H9 (cell line): Measurements from ENCODE around the gene IGSF3. TPM values are rescaled to one million over a fixed set of nuclear protein-coding genes. Genes with fewer than 3 reads are reported as not detected.
A peak's percentile ranks its signal among the peaks of the same experiment; 100 is the strongest.

Experiments used
- DNase-seq: peaks from one replicate; pipeline ENCODE4 v3.0.0-alpha.2; 2017
- H2AFZ ChIP-seq: one replicate; pipeline ENCODE4 v1.6.1; 2013; ENCODE audit warnings: mild to moderate bottlenecking, low read length, control low read depth, moderate library complexity
- H2AK5ac ChIP-seq: 2 replicates; pipeline ENCODE4 v1.6.1; 2013; ENCODE audit warnings: low read length, control low read depth, mixed read lengths; ENCODE audit not compliant: insufficient read length
- H2BK120ac ChIP-seq: one replicate; pipeline ENCODE4 v1.6.1; 2013; ENCODE audit warnings: low read depth, mild to moderate bottlenecking, low read length, control low read depth, inconsistent platforms; ENCODE audit not compliant: poor library complexity, severe bottlenecking
- H2BK12ac ChIP-seq: 2 replicates; pipeline ENCODE4 v1.6.1; 2013; ENCODE audit warnings: low read length, control low read depth, mixed read lengths, low read depth; ENCODE audit not compliant: insufficient read length
- H2BK15ac ChIP-seq: 2 replicates; pipeline ENCODE4 v1.6.1; 2013; ENCODE audit warnings: low read depth, low read length, control low read depth
- H2BK20ac ChIP-seq: one replicate; pipeline ENCODE4 v1.6.1; 2013; ENCODE audit warnings: low read depth, mild to moderate bottlenecking, low read length, control low read depth, inconsistent platforms; ENCODE audit not compliant: poor library complexity, severe bottlenecking
- H2BK5ac ChIP-seq: 2 replicates; pipeline ENCODE4 v1.6.1; 2013; ENCODE audit warnings: low read length, control low read depth, mixed read lengths; ENCODE audit not compliant: insufficient read length
- H3K14ac ChIP-seq: 2 replicates; pipeline ENCODE4 v1.6.1; 2013; ENCODE audit warnings: low read length, control low read depth; ENCODE audit not compliant: insufficient read depth
- H3K18ac ChIP-seq: 2 replicates; pipeline ENCODE4 v1.6.1; 2013; ENCODE audit warnings: low read depth, mild to moderate bottlenecking, mixed read lengths, low read length, control low read depth; ENCODE audit not compliant: insufficient read length
- H3K23ac ChIP-seq: 2 replicates; pipeline ENCODE4 v1.6.1; 2013; ENCODE audit warnings: low read length, control low read depth, mixed read lengths, low read depth; ENCODE audit not compliant: insufficient read length
- H3K23me2 ChIP-seq: 2 replicates; pipeline ENCODE4 v1.6.1; 2013; ENCODE audit warnings: low read depth, mild to moderate bottlenecking, mixed read lengths, low read length, control low read depth; ENCODE audit not compliant: insufficient read length, poor library complexity, severe bottlenecking
- H3K27ac ChIP-seq: 2 replicates; pipeline ENCODE4 v1.5.1; 2013; ENCODE audit warnings: low read length, control low read depth, mixed read lengths, low read depth; ENCODE audit not compliant: insufficient read length
- H3K27me3 ChIP-seq: 2 replicates; pipeline ENCODE4 v1.6.1; 2013; ENCODE audit warnings: low read length, control low read depth, inconsistent platforms; ENCODE audit not compliant: insufficient read depth
- H3K4ac ChIP-seq: 2 replicates; pipeline ENCODE4 v1.6.1; 2013; ENCODE audit warnings: low read depth, mild to moderate bottlenecking, control low read depth, inconsistent platforms, low read length, moderate library complexity
- H3K4me1 ChIP-seq: 2 replicates; pipeline ENCODE4 v1.6.1; 2013; ENCODE audit warnings: low read length, control low read depth, inconsistent platforms; ENCODE audit not compliant: insufficient read depth
- H3K4me2 ChIP-seq: 2 replicates; pipeline ENCODE4 v1.6.1; 2013; ENCODE audit warnings: low read length, control low read depth, mixed read lengths; ENCODE audit not compliant: insufficient read length, insufficient read depth
- H3K56ac ChIP-seq: 2 replicates; pipeline ENCODE4 v1.6.1; 2013; ENCODE audit warnings: low read depth, mild to moderate bottlenecking, mixed read lengths, low read length, control low read depth; ENCODE audit not compliant: insufficient read length
- H3K79me1 ChIP-seq: 2 replicates; pipeline ENCODE4 v1.6.1; 2013; ENCODE audit warnings: low read depth, mild to moderate bottlenecking, moderate library complexity, low read length, control low read depth, inconsistent platforms; ENCODE audit not compliant: insufficient read depth, poor library complexity, severe bottlenecking
- H3K79me2 ChIP-seq: 2 replicates; pipeline ENCODE4 v1.6.1; 2013; ENCODE audit warnings: low read length, control low read depth, inconsistent platforms; ENCODE audit not compliant: insufficient read depth
- H3K9ac ChIP-seq: 2 replicates; pipeline ENCODE4 v1.6.1; 2013; ENCODE audit warnings: low read length, control low read depth, mixed read lengths; ENCODE audit not compliant: insufficient read length; ENCODE audit errors: extremely low read depth
- H3K9me3 ChIP-seq: one replicate; pipeline ENCODE4 v1.6.1; 2013; ENCODE audit warnings: low read depth, low read length, inconsistent platforms; ENCODE audit not compliant: control insufficient read depth
- H3T11ph ChIP-seq: one replicate; pipeline ENCODE4 v1.6.1; 2013; ENCODE audit warnings: mild to moderate bottlenecking, low read length, control low read depth, inconsistent platforms
- H4K20me1 ChIP-seq: one replicate; pipeline ENCODE4 v1.6.1; 2013; ENCODE audit not compliant: control insufficient read depth, insufficient read length, insufficient read depth
- H4K5ac ChIP-seq: 2 replicates; pipeline ENCODE4 v1.6.1; 2013; ENCODE audit warnings: low read depth, mild to moderate bottlenecking, mixed read lengths, low read length, control low read depth; ENCODE audit not compliant: insufficient read length
- H4K8ac ChIP-seq: replicated peaks from 2 replicates; pipeline ENCODE4 v1.6.1; 2013; ENCODE audit warnings: low read length, control low read depth, mixed read lengths, low read depth; ENCODE audit not compliant: insufficient read length
- H4K91ac ChIP-seq: 2 replicates; pipeline ENCODE4 v1.6.1; 2013; ENCODE audit warnings: low read depth, mild to moderate bottlenecking, moderate library complexity, mixed read lengths, low read length, control low read depth; ENCODE audit not compliant: insufficient read length
- H3K27ac Mint-ChIP-seq, 3 experiments: 2 replicates in 2 of 3; 3 replicates in 1 of 3; pipeline ENCODE4 v1.8.0; 2020 to 2021; ENCODE audit warnings: mixed read lengths in 3 of 3, mild to moderate bottlenecking in 1 of 3, moderate library complexity in 1 of 3
- H3K27me3 Mint-ChIP-seq: 2 replicates; pipeline ENCODE4 v1.8.0; 2021; ENCODE audit warnings: low read depth, mild to moderate bottlenecking, moderate library complexity, mixed read lengths
- H3K36me3 Mint-ChIP-seq, 3 experiments: 2 replicates in 2 of 3; 3 replicates in 1 of 3; pipeline ENCODE4 v1.8.0; 2020 to 2021; ENCODE audit warnings: low read depth in 3 of 3, mixed read lengths in 3 of 3; ENCODE audit not compliant: insufficient read depth in 1 of 3
- H3K4me1 Mint-ChIP-seq, 2 experiments: 2 replicates each; pipeline ENCODE4 v1.8.0; 2020; ENCODE audit warnings: mixed read lengths in 2 of 2
- H3K4me3 Mint-ChIP-seq, 2 experiments: 2 replicates in 1 of 2; 3 replicates in 1 of 2; pipeline ENCODE4 v1.8.0; 2020 to 2021; ENCODE audit warnings: mild to moderate bottlenecking in 2 of 2, mixed read lengths in 2 of 2, moderate library complexity in 1 of 2
- H3K9me3 Mint-ChIP-seq, 2 experiments: 2 replicates in 1 of 2; 3 replicates in 1 of 2; pipeline ENCODE4 v1.8.0; 2020; ENCODE audit warnings: mild to moderate bottlenecking in 2 of 2, mixed read lengths in 2 of 2, moderate library complexity in 1 of 2
- WGBS: extraction: QIAGEN DNeasy Blood & Tissue Kit; methylation state at CpG from one replicate; pipeline ENCODE4 v1.1.7; 2013; ENCODE audit warnings: missing lambda C conversion rate, low lambda C conversion rate, mixed read lengths; ENCODE audit not compliant: insufficient read length; ENCODE audit errors: extremely low coverage; 5-methylcytosine and 5-hydroxymethylcytosine counted together
- total RNA-seq: library from RNA; stranded (reverse); gene quantifications from 2 replicates; pipeline ENCODE4 v1.2.1, GENCODE V29; 2021
- TF ChIP-seq, protein P1 (sequence below): fragments of 200-600 bp; sonication (generic); conservative IDR thresholded peaks from 3 replicates; pipeline ENCODE4 v1.8.0; 2021; ENCODE audit warnings: antibody characterized with exemption, mild to moderate bottlenecking

IGSF3 gene
- total RNA-seq, 1 experiment from 2014 or later, result 19.1 TPM

DNA sequence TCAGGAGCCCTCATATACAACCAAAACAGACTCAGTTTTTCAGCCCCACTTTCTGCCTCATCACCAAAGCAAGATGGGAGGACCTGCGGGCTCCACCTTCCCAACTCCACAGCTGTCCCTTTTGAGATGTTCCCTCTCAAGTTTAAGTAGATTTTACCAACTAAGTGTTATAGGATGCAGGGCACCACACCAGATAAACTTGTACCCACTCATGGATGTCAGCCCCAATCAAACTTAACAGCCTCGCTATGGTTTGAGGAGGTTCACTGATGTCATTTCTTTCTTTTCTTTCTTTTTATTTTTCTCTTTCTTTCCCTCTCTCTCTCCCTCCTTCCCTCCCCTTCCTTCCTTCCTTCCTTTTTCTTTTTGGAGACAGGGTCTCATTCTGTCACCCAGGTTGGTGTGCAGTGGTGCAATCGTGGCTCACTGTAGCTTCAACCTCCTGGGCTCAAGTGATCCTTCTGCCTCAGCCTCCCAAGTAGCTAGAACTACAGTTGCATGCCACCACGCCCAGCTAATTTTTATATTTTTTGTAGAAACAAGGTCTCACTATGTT is 110.1 kb downstream of the IGSF3 start:
- WGBS, result no CpG with 5 or more reads among the region's 4 CpGs

More for the DNA sequence above, 110.1 kb downstream of the IGSF3 start:
- H3K56ac ChIP-seq, result no peak overlapping the region
- H3K79me1 ChIP-seq, result no peaks in the 10 kb centered on the region
- no peak for DNase-seq
- no peak overlapping the region for H2AK5ac ChIP-seq
- H3K27me3 ChIP-seq, result no peaks in the 10 kb centered on the region
- Mint-ChIP-seq H3K4me1 (peaks cover 8 to 11% of the 10 kb centered on the region in 2 experiments), H3K36me3 (peaks cover 2% of the 10 kb centered on the region in 3 experiments; a peak in 6 of 7 replicates), H3K4me3 (no peak overlapping the region), H3K27me3 (no peaks in the 10 kb centered on the region), H3K27ac (peak overlapping the region in 1 of 3 experiments; percentile 16; a peak in 1 of 7 replicates), H3K9me3 (peaks cover under 1 to 2% of the 10 kb centered on the region in 2 experiments; a peak in 3 of 5 replicates)
- no peaks in the 10 kb centered on the region for H3K9me3 ChIP-seq
- no peaks in the 10 kb centered on the region for H4K20me1 ChIP-seq
- H3K18ac ChIP-seq, result no peak overlapping the region
- no peak overlapping the region for H2BK20ac ChIP-seq
- H3K27ac ChIP-seq, result no peak overlapping the region
- no peak overlapping the region for H4K5ac ChIP-seq
- H2BK15ac ChIP-seq, result no peak overlapping the region
- no peak overlapping the region for H2BK120ac ChIP-seq
- H3K4me1 ChIP-seq, result peaks cover 6% of the 10 kb centered on the region; the same call in 1 of the 2 replicates
- no peak overlapping the region for H3K9ac ChIP-seq
- H3K4ac ChIP-seq, result no peak overlapping the region
- H2BK12ac ChIP-seq, result no peak overlapping the region
- H3T11ph ChIP-seq, result no peak overlapping the region
- H3K79me2 ChIP-seq, result no peaks in the 10 kb centered on the region
- H3K4me2 ChIP-seq, result no peak overlapping the region
- no peak overlapping the region for H4K8ac ChIP-seq
- TF ChIP-seq, protein P1, sequence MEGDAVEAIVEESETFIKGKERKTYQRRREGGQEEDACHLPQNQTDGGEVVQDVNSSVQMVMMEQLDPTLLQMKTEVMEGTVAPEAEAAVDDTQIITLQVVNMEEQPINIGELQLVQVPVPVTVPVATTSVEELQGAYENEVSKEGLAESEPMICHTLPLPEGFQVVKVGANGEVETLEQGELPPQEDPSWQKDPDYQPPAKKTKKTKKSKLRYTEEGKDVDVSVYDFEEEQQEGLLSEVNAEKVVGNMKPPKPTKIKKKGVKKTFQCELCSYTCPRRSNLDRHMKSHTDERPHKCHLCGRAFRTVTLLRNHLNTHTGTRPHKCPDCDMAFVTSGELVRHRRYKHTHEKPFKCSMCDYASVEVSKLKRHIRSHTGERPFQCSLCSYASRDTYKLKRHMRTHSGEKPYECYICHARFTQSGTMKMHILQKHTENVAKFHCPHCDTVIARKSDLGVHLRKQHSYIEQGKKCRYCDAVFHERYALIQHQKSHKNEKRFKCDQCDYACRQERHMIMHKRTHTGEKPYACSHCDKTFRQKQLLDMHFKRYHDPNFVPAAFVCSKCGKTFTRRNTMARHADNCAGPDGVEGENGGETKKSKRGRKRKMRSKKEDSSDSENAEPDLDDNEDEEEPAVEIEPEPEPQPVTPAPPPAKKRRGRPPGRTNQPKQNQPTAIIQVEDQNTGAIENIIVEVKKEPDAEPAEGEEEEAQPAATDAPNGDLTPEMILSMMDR, result no peak
- H3K23me2 ChIP-seq, result no peaks in the 10 kb centered on the region
- H2AFZ ChIP-seq, result no peak overlapping the region
- no peak overlapping the region for H4K91ac ChIP-seq
- H2BK5ac ChIP-seq, result no peak overlapping the region
- H3K23ac ChIP-seq, result no peak overlapping the region
- H3K14ac ChIP-seq, result no peak overlapping the region
